Suprapubic skin (tissue), 4 donors: Measurements from ENCODE around the gene ARID5B. TPM values are rescaled to one million over a fixed set of nuclear protein-coding genes. Genes with fewer than 3 reads are reported as not detected.

Source experiments
- DNase-seq, 2 donors: peaks; one replicate each; pipeline ENCODE4 v3.0.0-alpha.2; 2019; ENCODE audit warnings: low spot score in 2 of 2
- H3K27ac ChIP-seq: fragments of 200-600 bp; sonication (generic); one replicate; pipeline ENCODE4 v1.5.1; 2019
- H3K27me3 ChIP-seq: fragments of 200-600 bp; sonication (generic); one replicate; pipeline ENCODE4 v1.5.1; 2019
- H3K36me3 ChIP-seq: fragments of 200-600 bp; sonication (generic); one replicate; pipeline ENCODE4 v1.5.1; 2019
- H3K4me1 ChIP-seq: fragments of 200-600 bp; sonication (generic); one replicate; pipeline ENCODE4 v1.5.1; 2019
- H3K4me3 ChIP-seq: fragments of 200-600 bp; sonication (generic); one replicate; pipeline ENCODE4 v1.5.1; 2019; ENCODE audit warnings: mild to moderate bottlenecking
- H3K9me3 ChIP-seq: fragments of 200-600 bp; sonication (generic); one replicate; pipeline ENCODE4 v1.5.1; 2019
- EP300 ChIP-seq: sonication (generic); formaldehyde crosslinking; IDR thresholded peaks from one replicate; pipeline ENCODE4 v1.6.1; 2017; ENCODE audit warnings: antibody characterized with exemption
- POLR2A ChIP-seq, 2 donors: fragments of 450-650 bp; IDR thresholded peaks; one replicate each; pipeline ENCODE4 v1.6.1; 2017; ENCODE audit warnings: antibody characterized with exemption in 2 of 2, mild to moderate bottlenecking in 2 of 2, moderate library complexity in 2 of 2
- POLR2AphosphoS5 ChIP-seq, 3 donors: sonication (generic); formaldehyde crosslinking; IDR thresholded peaks; one replicate each; pipeline ENCODE4 v1.6.1; 2017; ENCODE audit warnings: antibody characterized with exemption in 3 of 3
- WGBS: methylation state at CpG from one replicate; pipeline ENCODE4 v1.1.5; 2018; 5-methylcytosine and 5-hydroxymethylcytosine counted together
- total RNA-seq, 4 donors: library from RNA; depleted of rRNA; stranded (reverse); fragments of >200 nt; gene quantifications; one replicate each; pipeline ENCODE4 v1.1.0, GENCODE V29; 2016
- TF ChIP-seq, protein P1 (sequence below), 2 donors: fragments of 200-600 bp in 1 of 2; fragments of 450-650 bp in 1 of 2; sonication (generic) in 1 of 2; IDR thresholded peaks; one replicate each; pipeline ENCODE4 v1.5.1; 2016 to 2019; ENCODE audit warnings: antibody characterized with exemption in 2 of 2, mild to moderate bottlenecking in 1 of 2, moderate library complexity in 1 of 2

The ARID5B gene
- total RNA-seq, 4 donors from 2014 or later, result 45.4 to 75.2 (median 71.9) TPM

- Histone ChIP-seq H3K4me3 (no peak overlapping the region), H3K4me1 (peaks cover 29% of the 10 kb centered on the region), H3K36me3 (no peaks in the 10 kb centered on the region), H3K27me3 (no peaks in the 10 kb centered on the region), H3K9me3 (no peaks in the 10 kb centered on the region), H3K27ac (no peak overlapping the region)
- DNase-seq, result no peak
- TF ChIP-seq EP300 (no peak), POLR2AphosphoS5 (IDR thresholded peaks at IDR 0.05) (no peak), POLR2A (IDR thresholded peaks at IDR 0.05) (no peak)
- TF ChIP-seq, protein P1, sequence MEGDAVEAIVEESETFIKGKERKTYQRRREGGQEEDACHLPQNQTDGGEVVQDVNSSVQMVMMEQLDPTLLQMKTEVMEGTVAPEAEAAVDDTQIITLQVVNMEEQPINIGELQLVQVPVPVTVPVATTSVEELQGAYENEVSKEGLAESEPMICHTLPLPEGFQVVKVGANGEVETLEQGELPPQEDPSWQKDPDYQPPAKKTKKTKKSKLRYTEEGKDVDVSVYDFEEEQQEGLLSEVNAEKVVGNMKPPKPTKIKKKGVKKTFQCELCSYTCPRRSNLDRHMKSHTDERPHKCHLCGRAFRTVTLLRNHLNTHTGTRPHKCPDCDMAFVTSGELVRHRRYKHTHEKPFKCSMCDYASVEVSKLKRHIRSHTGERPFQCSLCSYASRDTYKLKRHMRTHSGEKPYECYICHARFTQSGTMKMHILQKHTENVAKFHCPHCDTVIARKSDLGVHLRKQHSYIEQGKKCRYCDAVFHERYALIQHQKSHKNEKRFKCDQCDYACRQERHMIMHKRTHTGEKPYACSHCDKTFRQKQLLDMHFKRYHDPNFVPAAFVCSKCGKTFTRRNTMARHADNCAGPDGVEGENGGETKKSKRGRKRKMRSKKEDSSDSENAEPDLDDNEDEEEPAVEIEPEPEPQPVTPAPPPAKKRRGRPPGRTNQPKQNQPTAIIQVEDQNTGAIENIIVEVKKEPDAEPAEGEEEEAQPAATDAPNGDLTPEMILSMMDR (IDR thresholded peaks at IDR 0.05), result no peak
- WGBS, result 85% methylated on average over 3 of the region's 3 CpGs
Observed at GRCh38 chr10:61984803-61985418, 83.4 kb downstream of the ARID5B start.

- Histone ChIP-seq H3K4me1 (peaks cover 26% of the 10 kb centered on the region), H3K36me3 (no peaks in the 10 kb centered on the region), H3K4me3 (no peak overlapping the region), H3K27me3 (no peaks in the 10 kb centered on the region), H3K9me3 (no peaks in the 10 kb centered on the region), H3K27ac (no peak overlapping the region)
- no peak for DNase-seq
- TF ChIP-seq POLR2A (IDR thresholded peaks at IDR 0.05) (no peak), EP300 (no peak), POLR2AphosphoS5 (IDR thresholded peaks at IDR 0.05) (no peak)
- TF ChIP-seq, protein P1 (IDR thresholded peaks at IDR 0.05), result no peak
- WGBS, result 95% methylated on average over 5 of the region's 5 CpGs
Observed at GRCh38 chr10:61985715-61986114, 84.2 kb downstream of the ARID5B start.

DNA sequence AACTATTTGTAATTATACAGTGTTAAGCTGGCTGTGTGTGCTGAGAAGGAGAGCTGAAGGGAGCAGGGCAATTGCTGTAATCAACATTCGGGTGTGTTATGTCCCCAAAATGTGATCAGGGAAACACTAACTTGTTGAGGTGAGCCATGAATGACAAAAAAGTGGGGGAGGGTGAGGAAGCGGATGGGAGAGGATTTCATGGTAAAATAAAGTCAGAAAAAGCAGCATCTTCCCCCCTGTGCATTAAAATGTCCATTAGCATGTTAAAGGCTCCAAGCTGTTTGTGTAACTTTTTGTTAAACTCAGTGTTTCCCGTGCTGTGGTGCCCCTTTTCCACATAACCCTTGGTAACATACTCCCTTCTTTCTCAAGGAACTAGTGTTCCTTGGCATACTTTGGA lies 84.9 kb downstream of the ARID5B start:
- Histone ChIP-seq H3K36me3 (no peaks in the 10 kb centered on the region), H3K4me3 (no peak overlapping the region), H3K4me1 (peaks cover 20% of the 10 kb centered on the region), H3K27ac (no peak overlapping the region), H3K27me3 (no peaks in the 10 kb centered on the region), H3K9me3 (no peaks in the 10 kb centered on the region)
- DNase-seq, result no peak
- 87% methylated on average over 3 of the region's 3 CpGs for WGBS
- TF ChIP-seq EP300, result no peak
- TF ChIP-seq, protein P1 (IDR thresholded peaks at IDR 0.05), result no peak
- no peak for TF ChIP-seq POLR2A (IDR thresholded peaks at IDR 0.05)
- TF ChIP-seq POLR2AphosphoS5 (IDR thresholded peaks at IDR 0.05), result no peak

DNA sequence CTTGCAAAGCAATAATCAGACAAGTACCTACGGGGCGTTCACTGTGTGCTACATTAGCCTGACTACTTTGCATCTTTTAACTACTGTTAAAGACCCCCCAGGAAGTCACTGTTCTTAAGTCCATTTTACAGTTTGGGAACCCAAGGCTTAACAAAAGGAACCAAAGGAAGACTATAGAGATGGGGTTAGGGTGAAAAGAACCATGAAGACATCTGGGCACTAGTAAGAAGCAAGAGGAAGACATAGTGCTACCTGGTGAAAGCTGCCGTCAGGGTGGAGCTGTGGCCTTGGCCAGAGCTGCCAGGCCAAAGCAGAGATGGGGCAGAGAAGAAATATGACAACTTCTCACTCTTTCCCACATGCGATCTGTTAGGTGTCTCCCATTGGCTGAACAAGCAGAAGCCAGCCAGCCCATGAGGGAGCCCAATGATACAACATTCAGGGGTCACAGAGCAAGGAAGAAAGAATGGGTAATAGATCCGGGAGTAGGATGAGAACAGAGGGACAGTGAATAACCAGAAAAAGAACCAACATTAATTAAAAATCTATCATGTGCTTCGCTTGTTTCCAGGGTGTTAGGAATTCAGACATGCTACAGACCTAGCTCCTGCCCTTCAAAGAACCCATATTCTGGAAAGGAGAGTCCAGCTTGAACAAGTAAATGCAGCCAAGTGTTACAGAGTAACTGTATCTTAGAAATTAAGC lies 85.4 kb downstream of the ARID5B start:
- H3K4me1 ChIP-seq, result peaks cover 22% of the 10 kb centered on the region
- H3K4me3 ChIP-seq, result no peak overlapping the region
- TF ChIP-seq EP300 (no peak), POLR2AphosphoS5 (IDR thresholded peaks at IDR 0.05) (no peak), POLR2A (IDR thresholded peaks at IDR 0.05) (no peak)
- TF ChIP-seq, protein P1 (IDR thresholded peaks at IDR 0.05), result no peak
- no peak overlapping the region for H3K27ac ChIP-seq
- H3K9me3 ChIP-seq, result no peaks in the 10 kb centered on the region
- no peaks in the 10 kb centered on the region for H3K36me3 ChIP-seq
- no peaks in the 10 kb centered on the region for H3K27me3 ChIP-seq
- DNase-seq, result no peak
- WGBS, result 91% methylated on average over 6 of the region's 6 CpGs

DNA sequence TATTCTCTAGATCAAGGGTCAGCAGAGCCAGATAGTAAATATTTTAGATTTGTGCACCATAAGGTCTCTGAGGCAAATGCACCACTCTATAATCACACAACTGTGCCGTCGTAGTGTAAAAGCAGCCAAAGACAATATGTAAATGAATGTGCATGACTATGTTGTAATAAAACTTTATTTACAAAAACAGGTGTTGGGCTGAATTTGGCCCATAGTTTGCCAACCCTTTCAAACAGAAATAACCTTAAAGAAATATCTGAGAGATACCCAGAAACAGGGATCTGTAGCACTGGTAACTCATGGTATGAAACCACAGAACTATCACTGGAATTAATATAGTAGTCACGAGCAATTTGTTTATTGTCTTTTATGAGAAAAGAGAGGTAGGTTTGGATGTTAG lies 86.0 kb downstream of the ARID5B start:
- H3K9me3 ChIP-seq, result no peaks in the 10 kb centered on the region
- no peak overlapping the region for H3K4me3 ChIP-seq
- no peaks in the 10 kb centered on the region for H3K36me3 ChIP-seq
- peak overlapping the region; percentile 56 for H3K27ac ChIP-seq
- no peaks in the 10 kb centered on the region for H3K27me3 ChIP-seq
- TF ChIP-seq, protein P1 (IDR thresholded peaks at IDR 0.05), result no peak
- TF ChIP-seq POLR2A (IDR thresholded peaks at IDR 0.05) (no peak), EP300 (no peak), POLR2AphosphoS5 (IDR thresholded peaks at IDR 0.05) (no peak)
- no peak for DNase-seq
- peaks cover 28% of the 10 kb centered on the region for H3K4me1 ChIP-seq
- WGBS, result 75% methylated on average over 3 of the region's 3 CpGs
